ENCODE data around the gene RAPGEF4.

DNA sequence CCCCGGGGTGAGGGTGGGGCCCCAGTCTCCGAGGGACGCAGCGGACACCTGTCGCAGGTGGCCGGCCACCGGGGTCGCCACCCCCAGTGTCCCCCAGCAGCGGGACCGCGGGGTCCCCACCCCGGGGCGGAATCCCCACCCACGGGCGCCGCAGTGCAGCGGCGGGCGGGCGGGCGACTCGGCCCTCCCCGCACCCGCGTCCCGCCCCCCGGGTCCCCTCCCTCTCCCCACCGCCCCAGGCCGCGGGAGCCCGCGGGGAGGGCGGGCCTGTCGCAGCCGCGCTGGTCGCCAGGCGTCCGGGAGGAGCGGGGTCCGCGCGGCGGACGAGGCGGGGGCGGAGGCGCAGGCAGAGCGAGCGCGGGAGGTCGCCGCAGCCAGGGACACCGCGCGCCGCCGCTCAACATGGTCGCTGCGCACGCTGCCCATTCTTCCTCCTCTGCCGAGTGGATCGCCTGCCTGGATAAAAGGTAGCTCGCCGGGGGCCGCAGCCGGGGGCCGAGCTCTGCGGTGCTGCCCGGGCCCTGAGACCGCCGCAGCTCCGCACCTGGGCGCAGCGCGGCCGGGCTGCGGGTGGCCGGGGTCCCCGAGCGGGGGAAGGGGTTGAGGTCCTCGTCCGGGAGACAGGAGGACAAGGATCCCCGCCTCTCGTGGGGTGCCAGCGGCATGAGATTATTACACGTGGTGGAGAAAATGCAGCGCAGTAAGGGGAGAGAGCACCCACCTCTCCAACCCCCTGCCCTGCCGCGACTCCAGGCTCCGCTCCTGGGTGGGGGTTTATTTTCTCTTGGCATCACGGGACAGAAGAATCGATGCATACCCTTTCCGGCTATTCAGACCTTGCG is at the start of gene RAPGEF4:
- TF ChIP-seq, protein P1, sequence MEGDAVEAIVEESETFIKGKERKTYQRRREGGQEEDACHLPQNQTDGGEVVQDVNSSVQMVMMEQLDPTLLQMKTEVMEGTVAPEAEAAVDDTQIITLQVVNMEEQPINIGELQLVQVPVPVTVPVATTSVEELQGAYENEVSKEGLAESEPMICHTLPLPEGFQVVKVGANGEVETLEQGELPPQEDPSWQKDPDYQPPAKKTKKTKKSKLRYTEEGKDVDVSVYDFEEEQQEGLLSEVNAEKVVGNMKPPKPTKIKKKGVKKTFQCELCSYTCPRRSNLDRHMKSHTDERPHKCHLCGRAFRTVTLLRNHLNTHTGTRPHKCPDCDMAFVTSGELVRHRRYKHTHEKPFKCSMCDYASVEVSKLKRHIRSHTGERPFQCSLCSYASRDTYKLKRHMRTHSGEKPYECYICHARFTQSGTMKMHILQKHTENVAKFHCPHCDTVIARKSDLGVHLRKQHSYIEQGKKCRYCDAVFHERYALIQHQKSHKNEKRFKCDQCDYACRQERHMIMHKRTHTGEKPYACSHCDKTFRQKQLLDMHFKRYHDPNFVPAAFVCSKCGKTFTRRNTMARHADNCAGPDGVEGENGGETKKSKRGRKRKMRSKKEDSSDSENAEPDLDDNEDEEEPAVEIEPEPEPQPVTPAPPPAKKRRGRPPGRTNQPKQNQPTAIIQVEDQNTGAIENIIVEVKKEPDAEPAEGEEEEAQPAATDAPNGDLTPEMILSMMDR (IDR thresholded peaks at IDR 0.05; ENCODE audit: low read depth, low read length): no peak
- no peak for TF ChIP-seq EZH2phosphoT487 (IDR thresholded peaks at IDR 0.05; ENCODE audit: low read depth)
